ENCODE measurements around the gene CGB7.
"Not testable (repeated sequence)": the region's sequence is repeated elsewhere in the genome, so short reads cannot be mapped to it uniquely, and the experiment has no call there.

The CGB7 gene

DNA sequence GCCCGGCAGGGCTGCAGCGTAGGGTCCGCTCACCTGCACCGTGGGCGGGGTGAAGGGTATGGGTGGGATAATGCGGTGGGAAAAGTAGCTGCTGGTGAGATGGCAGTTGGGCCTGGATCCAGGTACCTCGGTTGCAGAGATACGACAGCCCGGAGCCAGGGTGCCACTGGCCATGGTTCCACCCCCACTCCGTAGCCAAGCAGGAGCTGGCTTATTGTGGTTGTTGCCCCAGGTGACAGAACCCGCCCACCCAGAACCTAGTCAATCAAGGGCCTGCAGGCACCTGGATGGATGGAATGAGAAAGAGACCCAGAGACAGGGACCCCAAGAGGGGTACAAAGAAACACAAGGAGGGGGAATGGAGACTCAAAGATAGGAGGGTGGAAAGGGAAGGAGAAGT lies 37.2 kb downstream of the CGB7 start:
- ATAC-seq (ENCODE audit: low read depth) (no peak), DNase-seq (ENCODE audit: low spot score in 2 of 2) (no peak)
- Mint-ChIP-seq H3K9me3 (no peaks in the 10 kb centered on the region), H3K4me3 (peak overlapping the region; percentile 83), H3K27ac (no peak overlapping the region), H3K27me3 (no peaks in the 10 kb centered on the region), H3K36me3 (no peaks in the 10 kb centered on the region), H3K4me1 (peaks cover 16% of the 10 kb centered on the region)

DNA sequence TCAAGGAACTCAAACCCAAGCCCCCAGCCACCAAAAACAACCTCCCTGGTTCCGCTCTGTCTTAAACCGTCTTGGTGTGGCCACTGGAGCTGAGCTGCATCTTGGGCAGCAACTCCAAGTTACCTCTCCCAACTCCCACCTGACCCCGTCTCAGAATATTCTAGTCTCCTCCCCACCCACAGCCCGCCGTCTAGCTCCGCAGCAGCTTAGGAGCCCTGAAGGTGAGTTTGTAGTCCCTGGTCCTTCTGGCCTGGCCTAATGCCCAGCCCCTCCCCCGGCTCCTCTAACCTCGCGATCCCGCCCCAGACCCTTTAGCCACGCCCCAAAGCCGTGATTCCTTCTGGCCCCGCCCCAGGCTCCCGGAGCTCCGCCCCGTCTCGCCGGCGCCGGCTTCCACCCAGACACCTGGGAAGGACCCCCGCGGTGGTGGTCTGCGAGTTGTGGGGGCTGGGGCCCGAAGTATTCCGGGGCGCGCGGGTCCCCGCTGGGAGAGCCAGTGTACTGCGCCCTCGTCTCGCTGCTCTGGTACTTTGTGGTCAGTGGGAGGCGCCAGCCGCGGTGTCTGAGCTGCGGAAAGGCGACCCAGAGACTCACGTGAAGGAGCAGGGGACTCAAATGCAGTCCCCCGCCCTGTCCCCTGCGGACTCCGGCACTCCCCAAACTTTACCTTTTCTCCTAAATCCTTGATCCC lies 38.2 kb downstream of the CGB7 start:
- peaks cover 16% of the 10 kb centered on the region for H3K4me1 Mint-ChIP-seq
- H3K27ac Mint-ChIP-seq = no peak overlapping the region
- H3K9me3 Mint-ChIP-seq = no peaks in the 10 kb centered on the region
- DNase-seq (ENCODE audit: low spot score in 2 of 2) (peak; percentile 52 to 78), ATAC-seq (ENCODE audit: low read depth) (peak; percentile 42)
- no peaks in the 10 kb centered on the region for H3K27me3 Mint-ChIP-seq
- H3K36me3 Mint-ChIP-seq = peaks cover 1% of the 10 kb centered on the region
- H3K4me3 Mint-ChIP-seq = peak overlapping the region; percentile 83

DNA sequence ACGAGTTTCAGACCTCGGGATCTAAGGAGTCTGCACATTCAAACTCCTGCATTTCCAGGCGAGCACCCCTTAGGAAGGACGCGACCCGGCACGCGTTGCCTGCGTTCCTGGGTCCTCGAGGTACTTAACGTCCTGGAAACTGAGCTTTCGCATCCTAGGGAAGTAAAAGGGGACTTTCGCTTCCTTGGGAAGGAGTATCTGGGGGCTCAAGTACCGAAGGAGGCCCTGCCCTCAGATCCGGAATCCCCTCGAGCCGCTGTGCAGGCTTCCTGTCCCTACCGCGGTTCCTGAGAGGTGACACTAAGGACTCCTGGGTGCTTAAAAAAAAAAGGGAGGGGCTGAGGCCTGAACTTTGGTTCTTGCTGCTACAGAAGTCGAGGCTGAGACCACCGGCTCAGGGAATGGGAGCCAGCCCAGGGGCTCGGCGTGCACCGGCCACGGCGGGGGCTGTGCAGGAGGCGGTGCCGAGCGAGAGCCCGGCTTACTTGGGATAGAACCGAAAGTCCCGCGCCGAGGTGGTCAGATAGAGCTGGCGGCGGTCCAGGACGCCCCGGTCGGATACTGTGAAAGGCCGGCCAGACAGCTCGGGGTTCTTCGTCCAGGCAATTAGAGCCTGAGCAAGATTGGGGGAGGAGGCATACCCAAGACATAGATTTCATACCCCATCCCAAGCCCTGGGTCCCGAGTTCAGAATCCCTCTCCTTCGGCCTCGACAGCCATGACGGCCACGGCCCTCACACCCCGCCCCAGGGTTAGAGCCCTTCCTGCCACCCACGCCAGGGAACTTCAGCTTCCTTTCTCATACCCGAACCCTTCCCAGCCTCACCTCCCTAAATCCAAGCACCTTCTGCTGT lies 38.9 kb downstream of the CGB7 start:
- not testable (repeated sequence) for DNase-seq (ENCODE audit: low spot score in 2 of 2); H3K36me3 Mint-ChIP-seq; H3K27ac Mint-ChIP-seq; H3K9me3 Mint-ChIP-seq; H3K27me3 Mint-ChIP-seq; ATAC-seq (ENCODE audit: low read depth)
- Mint-ChIP-seq H3K4me3 (peak overlapping the region; percentile 83), H3K4me1 (peaks cover 16% of the 10 kb centered on the region)

DNA sequence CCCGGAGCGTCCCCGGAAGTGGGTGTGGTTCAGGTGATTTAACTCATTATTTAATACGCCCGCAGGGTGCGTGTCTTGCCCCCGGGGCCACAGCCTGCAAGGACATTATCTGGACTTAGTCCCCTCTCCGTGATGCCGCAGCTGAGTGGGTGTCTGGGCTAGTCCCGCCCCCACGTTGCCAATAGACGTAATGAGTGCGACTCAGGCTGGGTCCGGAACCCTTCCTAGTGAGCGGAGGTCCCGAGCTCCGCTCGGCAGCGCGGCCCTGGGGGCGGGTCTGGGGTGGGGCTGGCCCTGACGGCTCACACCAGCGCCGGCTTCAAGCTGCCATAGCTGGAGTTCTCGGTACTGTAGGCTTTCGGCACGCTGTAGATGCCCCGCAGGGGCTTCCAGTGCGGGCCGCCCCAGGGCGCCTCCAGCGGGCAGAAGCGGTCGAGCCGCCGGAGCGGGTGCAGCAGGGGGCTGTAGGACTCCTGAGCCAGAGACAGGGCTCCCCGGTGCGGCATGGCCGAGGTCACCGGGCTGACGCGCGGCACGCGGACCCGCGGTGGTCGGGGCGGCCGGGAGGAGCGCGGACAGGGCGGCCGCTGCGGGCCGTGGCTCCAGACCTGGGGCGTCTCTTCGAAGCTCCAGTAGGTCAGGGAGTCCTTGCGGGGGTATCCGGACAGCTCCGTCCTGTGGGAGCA lies 39.7 kb downstream of the CGB7 start:
- Mint-ChIP-seq H3K4me3 (peak overlapping the region; percentile 83), H3K27ac (no peak overlapping the region), H3K4me1 (peaks cover 16% of the 10 kb centered on the region), H3K27me3 (no peaks in the 10 kb centered on the region), H3K36me3 (peaks cover 4% of the 10 kb centered on the region), H3K9me3 (no peaks in the 10 kb centered on the region)
- ATAC-seq (ENCODE audit: low read depth) (peak; percentile 87), DNase-seq (ENCODE audit: low spot score in 2 of 2) (peak; percentile 70 to 79)

DNA sequence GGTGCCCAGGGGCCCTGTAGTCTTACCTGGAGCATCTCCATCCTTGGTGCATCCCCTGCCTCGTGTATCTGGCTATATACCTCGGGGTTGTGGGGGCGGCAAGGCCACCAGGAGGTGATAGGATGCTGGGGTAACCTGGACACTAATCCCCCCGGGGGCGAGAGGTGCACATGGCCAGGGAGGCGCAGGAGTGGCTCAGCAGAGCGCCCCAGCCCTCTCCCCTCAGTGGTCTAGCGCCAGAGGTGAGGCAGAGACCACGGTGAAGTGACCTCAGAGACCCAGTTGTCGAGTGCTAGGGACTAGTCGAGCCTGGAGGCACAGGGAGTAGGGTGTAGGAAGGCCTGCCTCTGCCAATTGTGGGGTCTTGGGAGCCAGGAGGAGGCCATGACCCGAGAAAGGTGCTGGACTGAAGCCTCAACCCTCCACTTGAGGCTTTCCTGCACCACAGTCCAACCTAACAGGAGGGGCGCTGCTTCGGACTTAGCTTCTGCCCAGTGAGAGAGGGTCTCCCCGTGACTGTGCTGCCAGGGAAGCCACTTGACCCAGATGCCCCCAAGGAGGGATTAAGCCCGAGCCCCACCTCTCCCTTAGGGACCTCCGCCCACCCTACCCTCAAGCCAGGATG lies 40.4 kb downstream of the CGB7 start, which contains the start of gene LHB:
LHB (minus strand) TSS at position 51 of the 625 bp plus-strand sequence; CDS start at position 41, 10 bp downstream.
- no peaks in the 10 kb centered on the region for H3K9me3 Mint-ChIP-seq
- H3K4me3 Mint-ChIP-seq = peak within 1 kb of the TSS; percentile 83
- H3K36me3 Mint-ChIP-seq = peaks cover 4% of the 10 kb centered on the region
- ATAC-seq (ENCODE audit: low read depth) (no peak), DNase-seq (ENCODE audit: low spot score in 2 of 2) (no peak)
- H3K27ac Mint-ChIP-seq = no peak within 1 kb of the TSS
- H3K4me1 Mint-ChIP-seq = peaks cover 16% of the 10 kb centered on the region
- no peaks in the 10 kb centered on the region for H3K27me3 Mint-ChIP-seq

DNA sequence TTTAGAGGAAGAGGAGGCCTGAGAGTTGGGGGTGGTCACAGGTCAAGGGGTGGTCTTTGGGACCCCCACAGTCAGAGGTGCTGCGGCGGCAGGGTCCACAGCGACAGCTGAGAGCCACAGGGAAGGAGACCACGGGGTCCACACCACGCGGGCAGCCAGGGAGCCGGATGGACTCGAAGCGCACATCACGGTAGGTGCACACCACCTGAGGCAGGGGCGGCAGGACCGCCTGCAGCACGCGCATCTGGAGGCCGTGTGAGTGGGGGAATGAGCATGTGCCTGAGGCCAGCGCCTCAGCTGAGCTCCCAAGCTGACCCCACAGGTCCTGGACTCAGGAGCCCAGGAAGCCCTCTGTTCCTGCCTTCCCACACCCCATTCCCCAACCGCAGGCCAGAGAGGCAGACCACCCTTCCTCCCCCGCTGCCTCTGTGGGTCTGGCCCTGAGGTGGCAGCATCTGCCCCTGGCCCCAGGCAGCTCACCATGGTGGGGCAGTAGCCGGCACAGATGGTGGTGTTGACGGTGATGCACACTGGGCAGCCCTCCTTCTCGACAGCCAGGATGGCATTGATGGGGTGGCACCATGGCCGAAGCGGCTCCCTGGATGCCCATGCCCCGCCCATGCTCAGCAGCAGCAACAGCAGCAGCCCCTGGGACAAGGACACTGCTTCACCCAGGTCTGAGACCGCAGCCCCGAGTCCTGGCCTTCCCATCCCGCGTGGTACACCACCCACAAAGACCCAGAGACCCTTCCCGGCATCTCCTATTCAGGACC lies 41.3 kb downstream of the CGB7 start:
- Mint-ChIP-seq H3K4me1 (peaks cover 13% of the 10 kb centered on the region), H3K36me3 (peaks cover 4% of the 10 kb centered on the region), H3K27me3 (no peaks in the 10 kb centered on the region), H3K4me3 (peak overlapping the region; percentile 63), H3K9me3 (no peaks in the 10 kb centered on the region), H3K27ac (no peak overlapping the region)
- ATAC-seq (ENCODE audit: low read depth) = no peak
- DNase-seq (ENCODE audit: low spot score in 2 of 2) = no peak

DNA sequence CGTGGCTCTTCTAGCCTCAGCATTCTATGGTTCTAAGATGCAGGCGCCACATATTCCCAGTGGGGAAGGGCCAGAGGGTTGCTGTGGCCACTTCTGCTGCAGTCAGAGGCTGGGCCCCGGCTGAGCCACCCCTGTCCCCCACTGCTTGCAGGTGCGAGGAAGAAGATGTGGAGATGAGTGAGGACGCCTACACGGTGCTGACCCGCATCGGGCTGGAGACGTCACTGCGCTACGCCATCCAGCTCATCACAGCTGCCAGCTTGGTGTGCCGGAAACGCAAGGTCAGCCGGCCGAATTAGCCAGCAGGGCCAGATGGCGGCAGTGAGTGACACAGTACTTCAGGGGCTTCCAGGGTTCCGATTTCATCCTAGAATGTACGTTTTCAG lies 42.7 kb downstream of the CGB7 start:
- no peak overlapping the region for H3K4me3 Mint-ChIP-seq
- H3K36me3 Mint-ChIP-seq = peaks cover 13% of the 10 kb centered on the region
- no peaks in the 10 kb centered on the region for H3K9me3 Mint-ChIP-seq

DNA sequence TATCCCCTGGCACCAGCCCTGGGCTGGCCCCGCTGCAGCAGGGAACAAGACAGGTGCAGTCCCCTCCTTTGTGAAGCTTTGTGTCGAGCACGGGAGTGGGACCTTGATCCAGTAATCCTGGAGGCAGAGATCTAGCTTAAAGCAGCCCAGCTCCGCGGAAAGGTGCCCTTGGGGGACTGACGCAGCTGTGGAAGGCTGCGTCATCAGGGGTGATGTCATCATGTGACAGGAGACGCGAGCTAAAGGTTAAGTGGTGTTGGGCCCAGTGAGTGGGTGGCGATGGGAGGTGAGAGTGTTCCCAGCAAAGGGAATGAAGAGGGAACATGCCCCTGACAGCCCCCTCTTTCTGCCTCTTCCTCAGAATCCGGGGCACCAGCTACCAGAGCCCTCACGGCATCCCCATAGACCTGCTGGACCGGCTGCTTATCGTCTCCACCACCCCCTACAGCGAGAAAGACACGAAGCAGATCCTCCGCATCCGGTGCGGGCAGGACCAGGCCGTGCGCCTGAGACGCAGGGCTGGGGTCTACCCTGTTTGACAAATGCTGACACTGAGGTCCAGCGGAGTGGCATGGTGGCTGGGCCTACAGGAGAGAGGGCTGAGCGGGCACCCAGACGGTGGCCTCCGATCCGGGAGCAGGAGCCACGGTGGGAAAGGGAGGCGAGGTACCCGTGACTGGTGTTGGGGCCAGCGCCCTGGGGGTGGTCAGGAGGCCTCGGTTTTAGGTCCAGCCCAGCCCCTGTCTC lies 43.3 kb downstream of the CGB7 start:
- Mint-ChIP-seq H3K4me3 (no peak overlapping the region), H3K36me3 (peaks cover 15% of the 10 kb centered on the region), H3K27me3 (no peaks in the 10 kb centered on the region)

More for the DNA sequence above, 42.7 kb downstream of the CGB7 start:
- Mint-ChIP-seq H3K27me3 (no peaks in the 10 kb centered on the region), H3K4me1 (peaks cover 5% of the 10 kb centered on the region), H3K27ac (no peak overlapping the region)
- ATAC-seq (ENCODE audit: low read depth) (no peak), DNase-seq (ENCODE audit: low spot score in 2 of 2) (no peak)

DNA sequence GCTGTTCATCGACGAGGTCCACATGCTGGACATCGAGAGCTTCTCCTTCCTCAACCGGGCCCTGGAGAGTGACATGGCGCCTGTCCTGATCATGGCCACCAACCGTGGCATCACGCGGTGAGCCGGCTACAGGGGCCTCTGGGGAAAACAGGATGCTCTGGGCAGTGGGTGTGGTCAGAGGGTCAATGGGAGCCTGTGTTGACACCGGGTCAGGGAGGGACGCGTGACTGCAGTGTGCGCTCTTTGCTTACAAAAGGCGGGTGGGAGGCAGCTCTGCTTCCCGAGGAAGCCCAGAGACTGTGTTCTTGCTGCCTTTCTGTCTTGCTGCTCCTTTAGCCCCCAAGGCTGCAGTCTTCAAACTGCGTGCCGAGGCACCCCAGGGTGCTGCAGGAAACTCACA lies 46.4 kb downstream of the CGB7 start:
- ATAC-seq (ENCODE audit: low read depth) (no peak), DNase-seq (ENCODE audit: low spot score in 2 of 2) (no peak)
- no peaks in the 10 kb centered on the region for H3K4me1 Mint-ChIP-seq
- H3K4me3 Mint-ChIP-seq = no peak overlapping the region
- H3K27ac Mint-ChIP-seq = no peak overlapping the region
- no peaks in the 10 kb centered on the region for H3K27me3 Mint-ChIP-seq
- H3K9me3 Mint-ChIP-seq = no peaks in the 10 kb centered on the region
- H3K36me3 Mint-ChIP-seq = peaks cover 20% of the 10 kb centered on the region

More for the DNA sequence above, 43.3 kb downstream of the CGB7 start:
- Mint-ChIP-seq H3K9me3 (no peaks in the 10 kb centered on the region), H3K27ac (no peak overlapping the region), H3K4me1 (peaks cover 4% of the 10 kb centered on the region)
- ATAC-seq (ENCODE audit: low read depth) = no peak
- no peak for DNase-seq (ENCODE audit: low spot score in 2 of 2)

DNA sequence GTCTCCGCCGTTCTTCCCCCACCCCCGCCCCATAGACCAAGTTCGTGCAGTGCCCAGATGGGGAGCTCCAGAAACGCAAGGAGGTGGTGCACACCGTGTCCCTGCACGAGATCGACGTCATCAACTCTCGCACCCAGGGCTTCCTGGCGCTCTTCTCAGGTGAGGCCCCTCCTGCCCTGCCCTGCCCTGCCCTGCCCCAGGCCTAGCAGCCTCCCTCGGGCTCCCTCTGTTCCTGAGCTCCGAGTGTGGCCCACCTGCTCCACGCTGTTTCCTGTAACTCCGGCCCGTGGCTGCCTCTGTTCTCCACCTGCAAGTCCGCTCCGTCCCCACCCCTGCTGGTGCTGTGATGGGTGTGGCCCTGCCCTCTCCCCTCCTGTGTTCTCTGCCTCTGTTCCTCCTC lies 47.1 kb downstream of the CGB7 start:
- ATAC-seq (ENCODE audit: low read depth) (no peak), DNase-seq (ENCODE audit: low spot score in 2 of 2) (no peak)
- H3K36me3 Mint-ChIP-seq = peaks cover 21% of the 10 kb centered on the region
- no peaks in the 10 kb centered on the region for H3K9me3 Mint-ChIP-seq
- no peaks in the 10 kb centered on the region for H3K27me3 Mint-ChIP-seq
- no peaks in the 10 kb centered on the region for H3K4me1 Mint-ChIP-seq
- H3K4me3 Mint-ChIP-seq = no peak overlapping the region
- no peak overlapping the region for H3K27ac Mint-ChIP-seq

DNA sequence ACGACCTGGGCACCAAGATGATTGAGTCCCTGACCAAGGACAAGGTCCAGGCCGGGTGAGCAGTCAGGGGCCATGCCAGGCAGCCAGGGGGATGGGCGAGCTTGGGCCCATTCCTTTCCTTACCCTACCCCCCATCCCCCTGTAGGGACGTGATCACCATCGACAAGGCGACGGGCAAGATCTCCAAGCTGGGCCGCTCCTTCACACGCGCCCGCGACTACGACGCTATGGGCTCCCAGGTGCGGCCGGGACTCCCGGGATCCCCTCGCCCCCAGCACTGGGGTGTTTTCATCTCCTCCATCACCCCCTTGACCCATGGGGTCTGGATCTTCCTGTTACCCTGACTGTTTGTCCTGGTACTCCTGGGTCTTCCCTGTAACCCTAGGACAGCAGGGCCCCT lies 47.7 kb downstream of the CGB7 start:
- Mint-ChIP-seq H3K9me3 (no peaks in the 10 kb centered on the region), H3K36me3 (peaks cover 25% of the 10 kb centered on the region), H3K4me3 (no peak overlapping the region), H3K27ac (no peak overlapping the region), H3K27me3 (no peaks in the 10 kb centered on the region), H3K4me1 (no peaks in the 10 kb centered on the region)
- DNase-seq (ENCODE audit: low spot score in 2 of 2) = no peak
- ATAC-seq (ENCODE audit: low read depth) = no peak

DNA sequence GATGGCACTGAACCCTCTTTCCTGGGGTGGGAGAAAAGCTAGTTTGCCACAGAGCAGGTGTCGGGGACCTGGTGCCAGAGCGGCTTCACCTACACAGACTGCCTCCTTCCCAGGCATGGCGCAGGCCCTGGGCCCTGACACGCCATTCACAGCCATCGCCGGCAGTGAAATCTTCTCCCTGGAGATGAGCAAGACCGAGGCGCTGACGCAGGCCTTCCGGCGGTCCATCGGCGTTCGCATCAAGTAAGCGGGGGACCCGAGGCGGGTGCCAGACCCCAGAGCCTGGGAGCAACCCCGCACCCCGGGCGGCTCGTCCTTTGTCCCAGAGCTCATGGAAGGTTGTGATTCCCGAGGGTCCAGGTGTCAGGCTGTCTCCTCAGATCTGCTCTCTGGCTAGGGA lies 50.6 kb downstream of the CGB7 start:
- ATAC-seq (ENCODE audit: low read depth) = no peak
- Mint-ChIP-seq H3K4me3 (no peak overlapping the region), H3K4me1 (no peaks in the 10 kb centered on the region), H3K9me3 (no peaks in the 10 kb centered on the region), H3K27me3 (no peaks in the 10 kb centered on the region), H3K36me3 (peaks cover 25% of the 10 kb centered on the region), H3K27ac (no peak overlapping the region)
- no peak for DNase-seq (ENCODE audit: low spot score in 2 of 2)

Measured in memory B cell (primary cell).